ENCODE data around the gene PIP5K1B.

The PIP5K1B gene

DNA sequence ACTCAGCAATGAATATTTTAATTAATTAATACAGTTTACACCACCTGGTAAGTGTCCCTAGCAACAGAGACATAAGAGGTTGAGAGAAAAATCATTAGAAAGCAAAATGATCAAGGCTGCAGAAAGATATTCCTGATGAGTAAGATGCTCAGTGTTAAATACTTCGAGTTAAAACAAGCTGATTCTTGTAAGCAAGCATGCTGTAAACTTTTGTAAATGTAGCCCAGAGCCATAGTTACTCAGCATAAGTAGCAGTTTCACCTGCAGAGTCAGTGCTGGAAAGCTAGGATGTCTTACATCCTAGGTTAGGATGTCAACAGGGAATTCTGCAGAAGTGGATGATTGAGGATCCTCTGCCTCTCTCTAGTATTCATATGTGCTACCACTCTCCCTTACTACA lies 304.7 kb downstream of the PIP5K1B start:
- Histone ChIP-seq H3K36me3 (ENCODE audit: control insufficient read depth, insufficient read depth, low read length) (no peaks in the 10 kb centered on the region), H3K9me3 (ENCODE audit: control insufficient read depth, insufficient read depth, low read length) (no peaks in the 10 kb centered on the region), H3K4me1 (ENCODE audit: control insufficient read depth, insufficient read depth, low read length) (no peaks in the 10 kb centered on the region), H3K27me3 (ENCODE audit: control insufficient read depth, insufficient read depth, low read length) (no peaks in the 10 kb centered on the region), H3K4me3 (ENCODE audit: low read depth, low read length) (no peak overlapping the region), H3K27ac (ENCODE audit: low read depth, low read length) (no peak overlapping the region), H3K9ac (ENCODE audit: low read depth, low read length) (no peak overlapping the region)

GRCh38 chr9:69012696-69013381 lies 307.8 kb downstream of the PIP5K1B start:
- Histone ChIP-seq H3K4me1 (ENCODE audit: control insufficient read depth, insufficient read depth, low read length) (peaks cover 16% of the 10 kb centered on the region), H3K9ac (ENCODE audit: low read depth, low read length) (no peak overlapping the region), H3K4me3 (ENCODE audit: low read depth, low read length) (no peak overlapping the region), H3K27me3 (ENCODE audit: control insufficient read depth, insufficient read depth, low read length) (no peaks in the 10 kb centered on the region), H3K9me3 (ENCODE audit: control insufficient read depth, insufficient read depth, low read length) (no peaks in the 10 kb centered on the region), H3K27ac (ENCODE audit: low read depth, low read length) (no peak overlapping the region), H3K36me3 (ENCODE audit: control insufficient read depth, insufficient read depth, low read length) (no peaks in the 10 kb centered on the region)

GRCh38 chr9:69013382-69013727 lies 308.3 kb downstream of the PIP5K1B start:
- no peak overlapping the region for H3K4me3 ChIP-seq (ENCODE audit: low read depth, low read length)
- no peaks in the 10 kb centered on the region for H3K9me3 ChIP-seq (ENCODE audit: control insufficient read depth, insufficient read depth, low read length)
- peaks cover 16% of the 10 kb centered on the region for H3K4me1 ChIP-seq (ENCODE audit: control insufficient read depth, insufficient read depth, low read length)
- H3K27me3 ChIP-seq (ENCODE audit: control insufficient read depth, insufficient read depth, low read length): no peaks in the 10 kb centered on the region
- no peaks in the 10 kb centered on the region for H3K36me3 ChIP-seq (ENCODE audit: control insufficient read depth, insufficient read depth, low read length)
- no peak overlapping the region for H3K9ac ChIP-seq (ENCODE audit: low read depth, low read length)
- no peak overlapping the region for H3K27ac ChIP-seq (ENCODE audit: low read depth, low read length)

GRCh38 chr9:69014013-69014412 lies 309.0 kb downstream of the PIP5K1B start, which contains the start of gene PRKACG:
Gene PRKACG (minus strand): TSS chr9:69014113. CDS start chr9:69014092, 21 bp downstream.
- H3K9ac ChIP-seq (ENCODE audit: low read depth, low read length): no peak within 1 kb of the TSS
- no peaks in the 10 kb centered on the region for H3K27me3 ChIP-seq (ENCODE audit: control insufficient read depth, insufficient read depth, low read length)

GRCh38 chr9:69016191-69017096 lies 311.4 kb downstream of the PIP5K1B start:
- H3K9me3 ChIP-seq (ENCODE audit: control insufficient read depth, insufficient read depth, low read length): no peaks in the 10 kb centered on the region
- H3K4me1 ChIP-seq (ENCODE audit: control insufficient read depth, insufficient read depth, low read length): peaks cover 16% of the 10 kb centered on the region
- H3K4me3 ChIP-seq (ENCODE audit: low read depth, low read length): no peak overlapping the region
- no peaks in the 10 kb centered on the region for H3K27me3 ChIP-seq (ENCODE audit: control insufficient read depth, insufficient read depth, low read length)
- H3K36me3 ChIP-seq (ENCODE audit: control insufficient read depth, insufficient read depth, low read length): no peaks in the 10 kb centered on the region
- H3K9ac ChIP-seq (ENCODE audit: low read depth, low read length): no peak overlapping the region
- peak overlapping the region; percentile 67 for H3K27ac ChIP-seq (ENCODE audit: low read depth, low read length)

More at GRCh38 chr9:69014013-69014412, 309.0 kb downstream of the PIP5K1B start, which contains the start of gene PRKACG:
- H3K4me1 ChIP-seq (ENCODE audit: control insufficient read depth, insufficient read depth, low read length): peaks cover 16% of the 10 kb centered on the region
- H3K27ac ChIP-seq (ENCODE audit: low read depth, low read length): no peak within 1 kb of the TSS
- no peaks in the 10 kb centered on the region for H3K36me3 ChIP-seq (ENCODE audit: control insufficient read depth, insufficient read depth, low read length)
- H3K9me3 ChIP-seq (ENCODE audit: control insufficient read depth, insufficient read depth, low read length): no peaks in the 10 kb centered on the region
- no peak within 1 kb of the TSS for H3K4me3 ChIP-seq (ENCODE audit: low read depth, low read length)

DNA sequence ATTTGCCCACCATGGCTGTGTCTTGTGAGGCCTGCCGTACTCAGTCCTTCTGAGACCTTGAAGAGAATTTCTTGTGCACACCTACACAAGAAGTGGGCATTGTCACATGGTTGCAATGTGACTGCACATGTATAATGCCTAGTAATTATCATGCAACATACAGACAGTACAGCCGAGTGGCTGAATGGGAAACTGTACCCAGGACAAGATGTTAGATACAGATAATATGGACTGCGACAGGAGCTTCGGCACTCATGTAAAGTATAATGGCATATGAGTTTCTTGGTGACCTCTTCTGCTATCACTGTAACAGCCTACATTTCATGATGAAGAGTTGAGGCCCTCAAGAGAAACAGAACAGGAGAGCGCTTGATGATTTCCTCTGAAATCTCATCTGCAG lies 313.7 kb downstream of the PIP5K1B start:
- Histone ChIP-seq H3K9ac (ENCODE audit: low read depth, low read length) (no peak overlapping the region), H3K27ac (ENCODE audit: low read depth, low read length) (no peak overlapping the region)

GRCh38 chr9:69019808-69020207 lies 314.8 kb downstream of the PIP5K1B start:
- Histone ChIP-seq H3K9ac (ENCODE audit: low read depth, low read length) (no peak overlapping the region), H3K27me3 (ENCODE audit: control insufficient read depth, insufficient read depth, low read length) (no peaks in the 10 kb centered on the region), H3K4me3 (ENCODE audit: low read depth, low read length) (no peak overlapping the region), H3K36me3 (ENCODE audit: control insufficient read depth, insufficient read depth, low read length) (no peaks in the 10 kb centered on the region), H3K4me1 (ENCODE audit: control insufficient read depth, insufficient read depth, low read length) (peaks cover 25% of the 10 kb centered on the region), H3K9me3 (ENCODE audit: control insufficient read depth, insufficient read depth, low read length) (no peaks in the 10 kb centered on the region), H3K27ac (ENCODE audit: low read depth, low read length) (no peak overlapping the region)

More for the DNA sequence above, 313.7 kb downstream of the PIP5K1B start:
- Histone ChIP-seq H3K9me3 (ENCODE audit: control insufficient read depth, insufficient read depth, low read length) (no peaks in the 10 kb centered on the region), H3K27me3 (ENCODE audit: control insufficient read depth, insufficient read depth, low read length) (no peaks in the 10 kb centered on the region), H3K4me3 (ENCODE audit: low read depth, low read length) (no peak overlapping the region), H3K4me1 (ENCODE audit: control insufficient read depth, insufficient read depth, low read length) (peaks cover 22% of the 10 kb centered on the region), H3K36me3 (ENCODE audit: control insufficient read depth, insufficient read depth, low read length) (no peaks in the 10 kb centered on the region)

DNA sequence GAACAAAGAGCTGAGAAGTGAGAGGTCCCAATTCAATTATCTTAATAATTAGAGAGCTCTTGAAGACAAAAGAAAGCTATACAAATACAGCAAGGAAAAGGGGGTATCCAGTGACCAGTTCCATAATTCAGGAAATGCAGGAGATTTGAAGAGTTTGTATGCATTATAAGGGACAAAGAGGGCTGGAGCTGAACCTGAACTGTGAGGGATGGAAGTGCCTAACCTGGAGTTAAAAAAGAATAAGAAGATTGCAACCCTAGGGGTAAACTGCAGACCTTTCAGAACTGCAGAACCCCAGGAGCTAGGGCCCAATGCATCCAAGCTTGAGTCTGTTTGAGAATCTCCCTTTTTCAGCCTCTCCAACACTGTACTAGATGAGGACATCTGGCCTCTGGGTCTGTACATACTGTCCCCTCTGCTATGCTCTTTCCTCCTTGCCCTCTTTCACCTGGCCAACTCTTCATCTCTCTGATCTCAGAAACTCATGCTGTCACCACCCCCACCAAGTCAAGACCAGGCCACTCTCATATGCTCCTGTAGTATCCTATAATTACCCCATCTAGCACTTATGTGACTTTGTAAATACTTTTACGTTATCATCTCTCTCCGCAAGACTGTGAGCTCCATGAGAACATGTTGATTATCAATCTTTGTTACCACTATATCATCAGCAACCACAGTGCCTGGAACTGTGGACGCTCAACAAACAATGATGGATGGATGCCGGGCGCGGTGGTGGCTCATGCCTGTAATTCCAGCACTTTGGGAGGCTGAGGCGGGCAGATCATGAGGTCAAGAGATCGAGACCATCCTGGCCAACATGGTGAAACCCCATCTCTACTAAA lies 315.5 kb downstream of the PIP5K1B start:
- Histone ChIP-seq H3K4me3 (ENCODE audit: low read depth, low read length) (no peak overlapping the region), H3K4me1 (ENCODE audit: control insufficient read depth, insufficient read depth, low read length) (peaks cover 24% of the 10 kb centered on the region), H3K27ac (ENCODE audit: low read depth, low read length) (no peak overlapping the region), H3K36me3 (ENCODE audit: control insufficient read depth, insufficient read depth, low read length) (no peaks in the 10 kb centered on the region), H3K9me3 (ENCODE audit: control insufficient read depth, insufficient read depth, low read length) (no peaks in the 10 kb centered on the region), H3K27me3 (ENCODE audit: control insufficient read depth, insufficient read depth, low read length) (no peaks in the 10 kb centered on the region), H3K9ac (ENCODE audit: low read depth, low read length) (no peak overlapping the region)

- H3K4me1 ChIP-seq (ENCODE audit: control insufficient read depth, insufficient read depth, low read length): peaks cover 11% of the 10 kb centered on the region
- H3K4me3 ChIP-seq (ENCODE audit: low read depth, low read length): no peak overlapping the region
- no peaks in the 10 kb centered on the region for H3K27me3 ChIP-seq (ENCODE audit: control insufficient read depth, insufficient read depth, low read length)
- H3K27ac ChIP-seq (ENCODE audit: low read depth, low read length): no peak overlapping the region
- no peaks in the 10 kb centered on the region for H3K9me3 ChIP-seq (ENCODE audit: control insufficient read depth, insufficient read depth, low read length)
- H3K9ac ChIP-seq (ENCODE audit: low read depth, low read length): no peak overlapping the region
- H3K36me3 ChIP-seq (ENCODE audit: control insufficient read depth, insufficient read depth, low read length): no peaks in the 10 kb centered on the region
Observed at GRCh38 chr9:69023650-69024049, 318.6 kb downstream of the PIP5K1B start.

GRCh38 chr9:69027355-69028097 lies 322.5 kb downstream of the PIP5K1B start:
- Histone ChIP-seq H3K27ac (ENCODE audit: low read depth, low read length) (no peak overlapping the region), H3K27me3 (ENCODE audit: control insufficient read depth, insufficient read depth, low read length) (no peaks in the 10 kb centered on the region), H3K36me3 (ENCODE audit: control insufficient read depth, insufficient read depth, low read length) (no peaks in the 10 kb centered on the region), H3K4me1 (ENCODE audit: control insufficient read depth, insufficient read depth, low read length) (peaks cover 11% of the 10 kb centered on the region), H3K4me3 (ENCODE audit: low read depth, low read length) (no peak overlapping the region), H3K9ac (ENCODE audit: low read depth, low read length) (no peak overlapping the region), H3K9me3 (ENCODE audit: control insufficient read depth, insufficient read depth, low read length) (peaks cover 7% of the 10 kb centered on the region; the same call in 1 of the 2 replicates)

All from HUES48 (cell line).